ENCODE data around the gene DNAJA3.
A peak's percentile ranks its signal among the peaks of the same experiment; 100 is the strongest.

DNAJA3 gene

DNA sequence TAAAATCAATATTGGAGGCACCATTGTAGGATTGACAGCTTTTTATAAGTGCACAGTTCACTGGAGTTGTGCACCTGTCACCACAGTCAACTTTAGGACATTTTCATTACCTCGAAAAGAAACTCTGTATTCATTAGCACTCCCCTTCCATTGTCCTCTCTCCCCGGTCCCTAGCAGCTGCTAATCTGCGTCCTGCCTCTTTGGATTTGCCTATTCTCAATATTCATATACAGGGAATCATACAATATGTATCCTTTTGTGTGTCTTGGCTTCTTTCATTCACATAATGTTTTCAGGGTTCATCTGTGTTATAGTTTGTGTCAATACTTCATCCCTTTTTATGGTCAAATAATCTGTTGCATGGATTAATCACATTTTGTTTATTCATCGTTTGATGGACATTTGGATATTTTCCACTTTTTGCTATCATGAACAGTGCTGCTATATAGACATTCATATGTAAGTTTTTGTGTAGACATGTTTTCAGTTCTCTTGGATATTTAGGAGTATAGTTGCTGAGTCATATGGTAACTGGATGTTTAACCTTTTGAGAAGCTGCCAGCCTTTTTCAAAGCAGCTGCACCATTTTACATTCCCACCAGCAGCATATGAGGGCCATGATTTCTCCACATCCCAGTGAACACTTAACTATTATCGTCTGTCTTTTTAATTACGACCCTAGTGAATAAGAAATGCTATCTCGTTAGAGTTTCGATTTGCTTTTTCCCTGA lies 9.8 kb downstream of the DNAJA3 start:
- DNase-seq (ENCODE audit: low spot score), result no peak

GRCh38 chr16:4437366-4437765 lies 11.7 kb downstream of the DNAJA3 start:
- no peak for DNase-seq (ENCODE audit: low spot score)

GRCh38 chr16:4442371-4442770 lies 16.7 kb downstream of the DNAJA3 start:
- no peak for DNase-seq (ENCODE audit: low spot score)

- no peak for DNase-seq (ENCODE audit: low spot score)
Measured at GRCh38 chr16:4443271-4443670, 17.6 kb downstream of the DNAJA3 start.

DNA sequence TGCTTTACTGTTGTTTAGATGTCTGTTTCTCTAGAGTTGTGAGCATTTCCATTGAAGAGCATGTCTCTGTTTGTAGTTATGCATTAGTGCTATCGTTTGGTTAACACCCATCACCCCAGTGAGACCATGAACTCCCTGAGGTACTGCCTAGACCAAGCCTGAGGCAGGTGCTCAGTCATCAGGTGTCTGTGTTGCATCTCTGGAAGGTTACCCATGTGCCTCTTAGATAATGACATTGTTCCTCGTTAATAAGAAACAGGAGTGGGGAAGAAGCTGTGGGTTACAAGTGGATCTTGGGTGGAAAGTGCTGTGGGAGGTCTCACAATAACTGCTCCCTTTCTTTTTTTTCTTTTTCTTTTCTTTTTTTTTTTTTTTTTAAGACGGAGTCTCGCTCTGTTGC lies 18.3 kb downstream of the DNAJA3 start:
- DNase-seq (ENCODE audit: low spot score), result no peak

DNA sequence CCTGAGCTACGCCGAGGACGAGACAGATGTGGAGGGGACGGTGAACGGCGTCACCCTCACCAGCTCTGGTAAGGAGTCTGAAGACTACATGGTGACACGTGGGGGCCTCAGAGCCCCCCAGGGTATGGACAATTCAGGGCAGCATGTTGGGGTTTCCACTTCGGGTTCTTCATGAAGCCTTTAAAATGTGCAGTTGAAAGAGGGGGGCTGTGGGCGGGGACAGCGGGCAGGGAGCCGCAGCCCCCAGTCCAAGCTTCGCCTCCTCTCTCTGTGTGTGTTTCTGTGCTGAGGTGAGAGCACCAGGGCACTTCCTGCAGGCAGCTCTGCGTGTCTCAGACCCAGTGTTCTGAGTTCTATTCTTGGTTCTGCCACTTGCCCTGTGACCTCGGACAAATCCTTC lies 24.8 kb downstream of the DNAJA3 start:
- no peak for DNase-seq (ENCODE audit: low spot score)

- no peak for DNase-seq (ENCODE audit: low spot score)
Measured at GRCh38 chr16:4450931-4451519, 25.4 kb downstream of the DNAJA3 start.

GRCh38 chr16:4452674-4453073 lies 27.0 kb downstream of the DNAJA3 start:
- no peak for DNase-seq (ENCODE audit: low spot score)

GRCh38 chr16:4454623-4455022 lies 29.0 kb downstream of the DNAJA3 start:
- no peak for DNase-seq (ENCODE audit: low spot score)

DNA sequence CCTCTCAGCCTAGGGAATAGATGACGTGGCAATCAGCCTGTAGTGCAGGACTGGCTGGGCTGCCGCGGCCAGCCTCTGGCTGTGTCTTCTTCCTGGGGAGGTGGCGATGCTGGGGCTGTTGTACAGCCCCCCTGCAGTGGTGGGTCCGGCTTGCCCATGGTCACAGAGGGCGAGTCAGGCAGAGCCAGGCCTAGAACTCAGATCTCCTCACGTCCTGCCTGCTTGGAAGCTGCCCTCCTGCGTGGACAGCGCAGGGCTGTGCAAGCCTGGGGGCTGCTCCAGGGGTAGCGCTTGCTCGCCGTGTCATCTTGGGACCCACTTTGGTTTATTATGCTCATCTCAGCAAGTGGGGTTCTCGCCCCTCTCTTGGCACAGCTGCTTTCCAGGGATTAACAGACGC lies 29.4 kb downstream of the DNAJA3 start:
- DNase-seq (ENCODE audit: low spot score), result no peak

GRCh38 chr16:4455951-4456350 lies 30.3 kb downstream of the DNAJA3 start:
- no peak for DNase-seq (ENCODE audit: low spot score)

GRCh38 chr16:4460936-4461249 lies 35.2 kb downstream of the DNAJA3 start:
- no peak for DNase-seq (ENCODE audit: low spot score)

GRCh38 chr16:4461250-4462085 lies 35.8 kb downstream of the DNAJA3 start:
- DNase-seq (ENCODE audit: low spot score), result peak; percentile 43

DNA sequence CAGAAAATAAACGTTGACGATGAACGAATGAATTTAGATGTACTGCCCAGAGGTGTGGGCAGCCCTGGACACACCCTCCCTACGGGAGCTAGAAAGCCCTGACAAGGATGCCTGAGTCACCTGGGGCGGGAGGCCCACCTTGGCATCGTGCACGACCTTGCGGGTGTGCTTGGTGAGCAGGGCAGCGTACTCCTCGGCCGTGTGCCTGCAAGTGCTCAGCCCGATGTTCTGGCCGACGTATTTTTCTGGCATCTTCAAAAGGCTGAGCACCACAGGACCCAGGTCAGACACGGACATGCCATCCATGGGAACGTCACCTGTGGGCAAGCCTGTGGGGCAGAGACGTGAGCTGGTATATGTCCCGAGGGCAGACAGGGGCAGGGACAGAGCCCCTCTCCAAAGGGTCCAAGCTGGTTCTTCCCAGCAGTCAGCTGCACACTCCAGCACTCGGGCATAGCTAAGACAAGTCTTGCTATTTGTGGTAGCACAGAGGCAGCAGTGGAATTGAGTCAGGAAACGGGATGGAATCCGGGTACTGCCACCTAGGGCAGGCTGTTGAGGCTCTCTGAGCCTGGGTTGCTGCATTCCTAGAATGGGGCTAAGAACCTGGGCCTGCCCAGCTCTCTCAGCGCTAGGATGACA lies 38.0 kb downstream of the DNAJA3 start:
- DNase-seq (ENCODE audit: low spot score), result no peak

- no peak for DNase-seq (ENCODE audit: low spot score)
Measured at GRCh38 chr16:4465977-4466779, 40.5 kb downstream of the DNAJA3 start.

DNA sequence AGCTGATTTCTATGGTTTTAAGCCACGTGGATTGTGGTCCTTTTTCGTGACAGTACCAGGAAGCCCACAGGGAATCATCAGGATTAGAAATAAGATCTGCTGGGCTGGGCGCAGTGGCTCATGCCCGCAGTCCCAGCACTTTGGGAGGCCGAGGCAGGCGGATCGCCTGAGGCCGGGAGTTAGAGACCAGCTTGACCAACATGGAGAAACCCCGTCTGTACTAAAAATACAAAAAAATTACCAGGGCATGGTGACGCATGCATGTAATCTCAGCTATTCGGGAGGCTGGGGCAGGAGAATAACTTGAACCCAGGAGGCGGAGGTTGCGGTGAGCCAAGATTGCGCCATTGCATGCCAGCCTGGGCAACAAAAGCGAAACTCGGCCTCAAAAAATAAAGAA lies 42.2 kb downstream of the DNAJA3 start:
- no peak for DNase-seq (ENCODE audit: low spot score)

DNA sequence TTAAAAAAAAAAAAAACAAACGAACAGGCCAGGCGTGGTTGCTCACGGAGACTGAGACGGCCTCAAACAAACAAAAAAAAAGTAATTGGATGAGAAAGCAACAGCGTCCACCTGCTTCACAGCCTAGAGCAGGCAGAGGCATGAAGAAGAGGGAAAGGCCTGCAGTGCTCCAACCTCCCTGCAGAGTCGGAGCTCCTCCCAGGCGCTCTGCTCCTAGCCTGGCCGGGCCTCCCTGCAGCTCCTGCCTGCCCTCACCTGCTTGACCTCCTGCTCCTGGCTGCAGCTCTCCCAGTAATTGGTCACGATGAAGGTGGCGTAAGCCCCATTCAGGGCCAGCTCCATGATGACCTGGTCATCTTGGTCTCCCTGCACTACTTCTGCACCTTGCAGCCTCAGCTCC lies 43.3 kb downstream of the DNAJA3 start:
- DNase-seq (ENCODE audit: low spot score), result no peak

- DNase-seq (ENCODE audit: low spot score), result no peak
Measured at GRCh38 chr16:4471869-4472268, 46.2 kb downstream of the DNAJA3 start.

DNA sequence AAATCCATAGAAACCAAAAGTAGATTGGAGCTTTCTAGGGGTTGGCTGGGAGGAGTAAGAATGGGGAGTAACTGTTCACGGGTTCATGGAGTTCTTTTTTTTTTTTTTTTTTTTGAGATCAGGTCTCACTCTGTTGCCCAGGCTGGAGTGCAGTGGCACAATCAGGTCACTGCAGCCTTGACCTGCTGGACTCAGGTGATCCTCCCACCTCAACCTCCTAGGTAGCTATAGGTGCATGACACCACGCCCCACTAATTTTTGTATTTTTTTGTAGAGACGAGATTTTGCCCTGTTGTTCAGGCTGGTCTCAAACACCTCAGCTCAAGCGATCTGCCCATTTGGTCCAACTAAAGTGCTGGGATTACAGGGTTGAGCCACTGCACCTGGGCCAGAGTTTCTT lies 47.2 kb downstream of the DNAJA3 start:
- DNase-seq (ENCODE audit: low spot score), result no peak

DNA sequence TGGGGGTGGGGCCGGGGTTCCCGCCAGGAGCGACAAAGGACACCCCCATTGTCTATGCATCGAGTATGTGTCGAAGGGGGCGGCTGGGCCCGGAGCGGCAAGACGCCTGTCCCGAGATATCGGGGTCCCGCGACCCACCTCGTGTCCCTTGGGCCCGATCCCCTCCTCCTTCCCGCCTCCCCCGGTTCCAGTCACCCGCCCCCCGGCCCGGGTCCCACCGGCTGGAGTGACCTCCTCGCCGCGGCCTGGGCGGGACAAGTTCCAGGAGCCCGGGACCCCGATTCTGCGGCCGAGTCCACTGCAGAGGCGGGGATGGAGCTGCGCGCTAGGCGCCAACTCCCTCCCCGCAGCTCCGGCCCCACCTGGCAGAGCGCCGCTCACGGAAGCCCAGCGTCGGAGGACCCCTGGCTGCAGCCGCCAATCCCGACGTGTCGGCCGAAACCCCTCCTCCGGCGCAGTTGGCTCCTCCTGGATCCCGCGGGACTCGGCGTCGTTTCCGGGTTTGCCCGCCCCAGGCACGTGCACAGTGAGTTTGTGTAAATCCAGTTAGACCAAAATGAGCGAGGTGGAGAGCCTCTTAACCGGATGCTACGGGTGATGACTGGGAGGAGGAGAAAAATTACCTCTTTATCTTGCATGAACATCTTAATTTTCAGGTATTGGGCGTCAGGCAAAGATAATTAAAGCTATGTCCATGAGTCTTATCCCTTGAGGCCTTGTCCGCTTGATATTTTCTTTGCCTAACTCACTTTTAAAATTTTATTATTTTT lies 48.7 kb downstream of the DNAJA3 start, which contains the start of gene NMRAL1:
NMRAL1 (minus strand) TSS at position 434 of the 770 bp plus-strand sequence. CDS start 493 bp downstream, outside the sequence.
- peak; percentile 88 for DNase-seq (ENCODE audit: low spot score)
